Lower lobe of right lung (tissue), 2 donors: ENCODE results near the gene DPEP2NB. TPM values are rescaled to one million over a fixed set of nuclear protein-coding genes. Genes with fewer than 3 reads are reported as not detected.
A peak's percentile ranks its signal among the peaks of the same experiment; 100 is the strongest.

Experiments
- ATAC-seq, 2 donors: fragments of 200-7000 bp; cut with Tn5 transposase; one replicate each; pipeline ENCODE4 v1.9.1; 2020 to 2022; ENCODE audit warnings: mild to moderate bottlenecking in 2 of 2, moderate library complexity in 2 of 2
- DNase-seq: peaks from one replicate; pipeline ENCODE4 v3.0.0-alpha.2; 2020
- H3K27ac ChIP-seq: fragments of 200-600 bp; one replicate; pipeline ENCODE4 v1.8.0; 2022
- H3K27me3 ChIP-seq: fragments of 200-600 bp; one replicate; pipeline ENCODE4 v1.8.0; 2022; ENCODE audit warnings: low read depth
- H3K36me3 ChIP-seq: fragments of 200-600 bp; one replicate; pipeline ENCODE4 v1.8.0; 2022; ENCODE audit warnings: mild to moderate bottlenecking
- H3K4me1 ChIP-seq: fragments of 200-600 bp; one replicate; pipeline ENCODE4 v1.8.0; 2022
- H3K4me3 ChIP-seq: fragments of 200-600 bp; one replicate; pipeline ENCODE4 v1.8.0; 2022; ENCODE audit warnings: mild to moderate bottlenecking
- H3K9me3 ChIP-seq: fragments of 200-600 bp; one replicate; pipeline ENCODE4 v1.8.0; 2022
- intact Hi-C: fragments of 100-400 bp; cut with DNase I; formaldehyde crosslinking; loops from one replicate; pipeline ENCODE4 v1.11.0; 2022
- total RNA-seq: library from RNA; stranded (reverse); fragmentation: NEBNext Ultra II Directional; extraction: Animal tissue kit (Norgen Biotek cat#: 25700); gene quantifications from one replicate; pipeline ENCODE4 v1.2.1, GENCODE V29; 2021
- TF ChIP-seq, protein P1 (sequence below): fragments of 200-600 bp; IDR thresholded peaks from one replicate; pipeline ENCODE4 v1.8.0; 2022; ENCODE audit warnings: antibody characterized with exemption, mild to moderate bottlenecking
- donor health status: DM: no; HTN: yes; CAD: no; lungs with severe emphysema.

Gene DPEP2NB
- total RNA-seq, 1 donor from 2014 or later: not detected

DNA sequence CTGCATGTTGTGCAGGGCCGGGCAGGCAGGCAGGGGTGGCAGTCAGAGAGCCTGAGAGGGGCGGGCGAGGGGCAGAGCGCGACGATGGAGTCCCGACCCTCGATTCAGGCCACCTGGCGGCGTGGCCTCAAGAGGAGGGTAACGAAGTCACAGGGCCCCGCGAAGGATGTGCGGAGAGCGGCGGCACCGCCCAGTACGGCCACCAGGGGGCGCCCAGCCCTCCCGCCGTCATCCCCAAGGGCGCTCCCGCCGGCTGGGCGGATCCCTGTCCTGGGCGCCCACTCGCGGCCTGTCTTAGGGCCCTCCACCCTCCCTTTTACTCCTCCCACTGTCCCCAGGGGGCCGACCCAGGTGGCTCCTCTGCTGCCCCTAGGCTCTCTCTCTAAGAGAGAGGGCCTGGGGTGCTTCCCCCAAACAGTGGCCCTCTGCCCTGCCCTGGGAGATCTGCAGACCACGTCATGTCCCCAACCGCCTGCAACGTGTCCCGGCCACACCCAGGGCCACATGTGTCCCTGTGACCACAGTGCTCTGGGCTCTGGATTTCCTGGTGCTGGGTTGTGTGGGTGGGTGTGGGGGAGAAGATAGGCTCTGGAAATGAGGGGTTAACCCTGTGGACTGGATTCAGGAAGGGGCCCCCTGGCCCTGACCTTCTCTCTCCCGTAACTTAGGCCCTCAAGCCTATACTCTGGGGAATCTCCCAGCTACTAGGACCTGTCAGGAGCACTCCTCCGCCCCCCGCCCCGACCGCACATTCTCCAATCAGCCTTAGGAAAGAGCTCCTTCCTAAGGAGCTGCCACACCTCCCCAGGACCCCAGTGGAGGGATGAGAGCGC, 22.3 kb downstream of the DPEP2NB start:
- TF ChIP-seq, protein P1, sequence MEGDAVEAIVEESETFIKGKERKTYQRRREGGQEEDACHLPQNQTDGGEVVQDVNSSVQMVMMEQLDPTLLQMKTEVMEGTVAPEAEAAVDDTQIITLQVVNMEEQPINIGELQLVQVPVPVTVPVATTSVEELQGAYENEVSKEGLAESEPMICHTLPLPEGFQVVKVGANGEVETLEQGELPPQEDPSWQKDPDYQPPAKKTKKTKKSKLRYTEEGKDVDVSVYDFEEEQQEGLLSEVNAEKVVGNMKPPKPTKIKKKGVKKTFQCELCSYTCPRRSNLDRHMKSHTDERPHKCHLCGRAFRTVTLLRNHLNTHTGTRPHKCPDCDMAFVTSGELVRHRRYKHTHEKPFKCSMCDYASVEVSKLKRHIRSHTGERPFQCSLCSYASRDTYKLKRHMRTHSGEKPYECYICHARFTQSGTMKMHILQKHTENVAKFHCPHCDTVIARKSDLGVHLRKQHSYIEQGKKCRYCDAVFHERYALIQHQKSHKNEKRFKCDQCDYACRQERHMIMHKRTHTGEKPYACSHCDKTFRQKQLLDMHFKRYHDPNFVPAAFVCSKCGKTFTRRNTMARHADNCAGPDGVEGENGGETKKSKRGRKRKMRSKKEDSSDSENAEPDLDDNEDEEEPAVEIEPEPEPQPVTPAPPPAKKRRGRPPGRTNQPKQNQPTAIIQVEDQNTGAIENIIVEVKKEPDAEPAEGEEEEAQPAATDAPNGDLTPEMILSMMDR: peak; percentile 99
- H3K9me3 ChIP-seq: no peaks in the 10 kb centered on the region
- H3K4me3 ChIP-seq: peak overlapping the region; percentile 49
- no peaks in the 10 kb centered on the region for H3K36me3 ChIP-seq
- H3K27me3 ChIP-seq: no peaks in the 10 kb centered on the region
- H3K27ac ChIP-seq: peak overlapping the region; percentile 90
- DNase-seq (peak; percentile 92), ATAC-seq (peak; percentile 95 to 97)
- intact Hi-C loops: no loop called here
- peaks cover 34% of the 10 kb centered on the region for H3K4me1 ChIP-seq

DNA sequence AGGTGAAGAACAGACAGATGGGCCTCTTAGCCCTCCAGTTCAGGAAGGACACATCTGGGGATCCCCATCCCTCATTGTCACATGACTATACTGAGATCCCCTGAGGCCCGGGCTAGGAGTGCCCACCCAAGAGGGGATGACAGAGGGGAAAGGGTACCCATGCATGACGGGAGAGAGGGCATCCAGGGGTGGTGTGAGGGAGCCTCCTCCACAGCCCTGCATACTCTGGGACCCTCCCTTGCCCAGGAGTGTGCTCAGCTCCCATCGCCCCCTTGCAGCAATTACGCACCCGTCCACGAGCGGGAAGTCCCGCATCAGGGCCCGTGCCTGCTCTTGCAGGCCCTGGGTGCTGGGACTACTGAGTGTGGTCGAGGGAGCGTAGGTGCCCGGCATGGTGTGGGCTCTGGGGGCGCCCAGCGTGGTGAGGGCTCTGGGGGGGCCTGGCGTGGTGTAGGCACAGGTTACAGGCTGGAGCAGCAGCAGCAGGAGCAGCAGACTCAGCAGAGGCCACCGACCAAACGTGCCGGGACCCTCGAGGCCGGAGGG, 23.0 kb downstream of the DPEP2NB start:
- no peak for DNase-seq
- peaks cover 27% of the 10 kb centered on the region for H3K4me1 ChIP-seq
- H3K27me3 ChIP-seq: no peaks in the 10 kb centered on the region
- no peaks in the 10 kb centered on the region for H3K36me3 ChIP-seq
- H3K9me3 ChIP-seq: no peaks in the 10 kb centered on the region
- peak overlapping the region; percentile 90 for H3K27ac ChIP-seq
- intact Hi-C loops: no loop called here
- ATAC-seq: peak in 1 of 2 donors; percentile 1
- H3K4me3 ChIP-seq: peak overlapping the region; percentile 49
- TF ChIP-seq, protein P1: no peak

GRCh38 chr16:67990018-67990386, 25.7 kb downstream of the DPEP2NB start:
- Histone ChIP-seq H3K27ac (no peak overlapping the region), H3K27me3 (no peaks in the 10 kb centered on the region), H3K4me3 (no peak overlapping the region), H3K9me3 (no peaks in the 10 kb centered on the region), H3K4me1 (peaks cover 38% of the 10 kb centered on the region), H3K36me3 (no peaks in the 10 kb centered on the region)
- no peak for ATAC-seq
- TF ChIP-seq, protein P1: no peak
- DNase-seq: no peak
- intact Hi-C loops: no loop called here

DNA sequence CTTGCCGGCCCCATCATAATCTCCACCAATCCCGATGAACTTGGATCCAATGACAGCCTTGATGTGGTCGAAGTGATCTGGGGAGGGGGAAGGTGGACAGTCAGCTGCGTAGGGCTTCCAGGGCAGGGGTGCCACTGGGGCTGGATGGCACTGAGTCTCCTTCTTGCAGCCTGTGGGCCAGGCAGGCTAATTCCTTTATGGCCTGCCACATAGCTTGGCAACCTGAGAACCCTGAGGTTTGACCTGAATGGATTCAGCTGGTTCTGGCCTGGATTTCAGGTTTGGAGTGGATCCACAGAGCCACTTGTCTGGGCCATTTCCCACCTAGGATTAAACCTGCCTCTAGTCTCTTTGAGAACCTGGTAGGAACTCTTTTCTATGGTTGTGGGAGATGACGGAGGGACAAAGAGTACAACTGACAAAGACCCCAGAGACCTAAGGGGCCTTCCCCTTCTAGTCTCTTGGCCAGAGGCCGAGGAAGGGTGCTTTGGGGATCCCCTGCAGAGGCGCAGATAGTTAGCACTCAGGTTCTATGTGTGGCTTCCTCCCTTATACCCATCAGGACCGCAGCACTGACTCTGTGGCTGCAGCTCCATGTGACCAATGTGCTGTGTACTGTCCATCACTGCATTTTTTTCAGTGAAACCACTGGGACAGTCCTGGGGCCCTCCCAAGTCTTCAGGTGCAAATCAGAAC, 26.2 kb downstream of the DPEP2NB start:
- Histone ChIP-seq H3K9me3 (no peaks in the 10 kb centered on the region), H3K36me3 (no peaks in the 10 kb centered on the region), H3K27me3 (no peaks in the 10 kb centered on the region), H3K4me1 (peaks cover 42% of the 10 kb centered on the region), H3K4me3 (no peak overlapping the region), H3K27ac (no peak overlapping the region)
- TF ChIP-seq, protein P1: no peak
- intact Hi-C loops: no loop called here
- ATAC-seq: no peak
- DNase-seq: no peak

DNA sequence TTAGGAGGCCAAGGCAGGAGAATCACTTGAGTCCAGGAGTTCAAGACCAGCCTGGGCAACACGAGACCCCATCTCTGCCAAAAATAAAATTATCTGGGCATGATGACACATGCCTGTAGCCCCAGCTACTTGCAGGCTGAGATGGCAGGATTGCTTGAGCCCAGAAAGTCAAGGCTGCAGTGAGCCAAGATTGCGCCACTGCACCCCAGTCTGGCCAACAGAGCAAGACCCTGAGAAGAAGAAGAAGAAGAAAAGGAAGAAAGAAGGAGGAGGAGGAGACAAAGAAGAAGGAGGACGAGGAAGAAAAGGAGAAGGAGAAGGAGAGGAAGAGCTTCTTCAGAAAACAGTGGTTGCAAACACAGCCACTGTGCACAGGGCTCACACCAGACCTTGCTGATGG, 27.0 kb downstream of the DPEP2NB start:
- H3K27ac ChIP-seq: no peak overlapping the region
- no peak overlapping the region for H3K4me3 ChIP-seq
- DNase-seq (no peak), ATAC-seq (no peak)
- H3K4me1 ChIP-seq: peaks cover 46% of the 10 kb centered on the region
- intact Hi-C loops: no loop called here
- H3K36me3 ChIP-seq: no peaks in the 10 kb centered on the region
- TF ChIP-seq, protein P1: no peak
- no peaks in the 10 kb centered on the region for H3K27me3 ChIP-seq
- no peaks in the 10 kb centered on the region for H3K9me3 ChIP-seq
